NT2/D1 (cell line): ENCODE data around the gene FNDC3B.

Experiments used
- SUZ12 ChIP-seq: IDR thresholded peaks from 2 replicates; pipeline ENCODE4 v1.6.1; 2011; ENCODE audit not compliant: insufficient read length, insufficient read depth; ENCODE audit errors: extremely low read depth
- YY1 ChIP-seq: IDR thresholded peaks from 2 replicates; pipeline ENCODE4 v1.6.1; 2011; ENCODE audit not compliant: insufficient read length, insufficient read depth
- ZNF274 ChIP-seq: IDR thresholded peaks from 2 replicates; pipeline ENCODE4 v1.6.1; 2011; ENCODE audit warnings: mild to moderate bottlenecking, low read depth, low read length

- TF ChIP-seq YY1 (no peak), ZNF274 (no peak), SUZ12 (no peak)
Observed at GRCh38 chr3:172138193-172138537, 98.8 kb downstream of the FNDC3B start.
